A172 (cell line): Measurements from ENCODE around the gene HBQ1. TPM values are rescaled to one million over a fixed set of nuclear protein-coding genes. Genes with fewer than 3 reads are reported as not detected.
"Not testable (repeated sequence)": the region's sequence is repeated elsewhere in the genome, so short reads cannot be mapped to it uniquely, and the experiment has no call there.

ENCODE experiments used
- DNase-seq: peaks from one replicate; pipeline ENCODE4 v3.0.0-alpha.2; 2015; ENCODE audit warnings: low spot score
- total RNA-seq: library from RNA; depleted of rRNA; stranded (reverse); fragments of >200 nt; shearing (Covaris generic); gene quantifications from 2 replicates; pipeline ENCODE4 v1.2.3, GENCODE V29; 2014

Gene HBQ1
- total RNA-seq, 1 experiment from 2014 or later = not detected

DNA sequence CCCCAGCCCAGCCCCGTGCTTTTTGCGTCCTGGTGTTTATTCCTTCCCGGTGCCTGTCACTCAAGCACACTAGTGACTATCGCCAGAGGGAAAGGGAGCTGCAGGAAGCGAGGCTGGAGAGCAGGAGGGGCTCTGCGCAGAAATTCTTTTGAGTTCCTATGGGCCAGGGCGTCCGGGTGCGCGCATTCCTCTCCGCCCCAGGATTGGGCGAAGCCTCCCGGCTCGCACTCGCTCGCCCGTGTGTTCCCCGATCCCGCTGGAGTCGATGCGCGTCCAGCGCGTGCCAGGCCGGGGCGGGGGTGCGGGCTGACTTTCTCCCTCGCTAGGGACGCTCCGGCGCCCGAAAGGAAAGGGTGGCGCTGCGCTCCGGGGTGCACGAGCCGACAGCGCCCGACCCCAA, 4.3 kb upstream of the HBQ1 start:
- DNase-seq = not testable (repeated sequence)

DNA sequence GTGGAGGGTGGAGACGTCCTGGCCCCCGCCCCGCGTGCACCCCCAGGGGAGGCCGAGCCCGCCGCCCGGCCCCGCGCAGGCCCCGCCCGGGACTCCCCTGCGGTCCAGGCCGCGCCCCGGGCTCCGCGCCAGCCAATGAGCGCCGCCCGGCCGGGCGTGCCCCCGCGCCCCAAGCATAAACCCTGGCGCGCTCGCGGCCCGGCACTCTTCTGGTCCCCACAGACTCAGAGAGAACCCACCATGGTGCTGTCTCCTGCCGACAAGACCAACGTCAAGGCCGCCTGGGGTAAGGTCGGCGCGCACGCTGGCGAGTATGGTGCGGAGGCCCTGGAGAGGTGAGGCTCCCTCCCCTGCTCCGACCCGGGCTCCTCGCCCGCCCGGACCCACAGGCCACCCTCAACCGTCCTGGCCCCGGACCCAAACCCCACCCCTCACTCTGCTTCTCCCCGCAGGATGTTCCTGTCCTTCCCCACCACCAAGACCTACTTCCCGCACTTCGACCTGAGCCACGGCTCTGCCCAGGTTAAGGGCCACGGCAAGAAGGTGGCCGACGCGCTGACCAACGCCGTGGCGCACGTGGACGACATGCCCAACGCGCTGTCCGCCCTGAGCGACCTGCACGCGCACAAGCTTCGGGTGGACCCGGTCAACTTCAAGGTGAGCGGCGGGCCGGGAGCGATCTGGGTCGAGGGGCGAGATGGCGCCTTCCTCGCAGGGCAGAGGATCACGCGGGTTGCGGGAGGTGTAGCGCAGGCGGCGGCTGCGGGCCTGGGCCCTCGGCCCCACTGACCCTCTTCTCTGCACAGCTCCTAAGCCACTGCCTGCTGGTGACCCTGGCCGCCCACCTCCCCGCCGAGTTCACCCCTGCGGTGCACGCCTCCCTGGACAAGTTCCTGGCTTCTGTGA, 3.5 kb upstream of the HBQ1 start, which contains the start of gene HBA1:
Gene HBA1, plus strand, starts transcription at position 204 of the 906 bp plus-strand sequence. Its CDS starts 37 bp downstream, at position 241.
- not testable (repeated sequence) for DNase-seq

DNA sequence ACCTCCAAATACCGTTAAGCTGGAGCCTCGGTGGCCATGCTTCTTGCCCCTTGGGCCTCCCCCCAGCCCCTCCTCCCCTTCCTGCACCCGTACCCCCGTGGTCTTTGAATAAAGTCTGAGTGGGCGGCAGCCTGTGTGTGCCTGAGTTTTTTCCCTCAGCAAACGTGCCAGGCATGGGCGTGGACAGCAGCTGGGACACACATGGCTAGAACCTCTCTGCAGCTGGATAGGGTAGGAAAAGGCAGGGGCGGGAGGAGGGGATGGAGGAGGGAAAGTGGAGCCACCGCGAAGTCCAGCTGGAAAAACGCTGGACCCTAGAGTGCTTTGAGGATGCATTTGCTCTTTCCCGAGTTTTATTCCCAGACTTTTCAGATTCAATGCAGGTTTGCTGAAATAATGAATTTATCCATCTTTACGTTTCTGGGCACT, 2.9 kb upstream of the HBQ1 start:
- no peak for DNase-seq

- no peak for DNase-seq
Observed at GRCh38 chr16:177981-178667, 2.1 kb upstream of the HBQ1 start.

DNA sequence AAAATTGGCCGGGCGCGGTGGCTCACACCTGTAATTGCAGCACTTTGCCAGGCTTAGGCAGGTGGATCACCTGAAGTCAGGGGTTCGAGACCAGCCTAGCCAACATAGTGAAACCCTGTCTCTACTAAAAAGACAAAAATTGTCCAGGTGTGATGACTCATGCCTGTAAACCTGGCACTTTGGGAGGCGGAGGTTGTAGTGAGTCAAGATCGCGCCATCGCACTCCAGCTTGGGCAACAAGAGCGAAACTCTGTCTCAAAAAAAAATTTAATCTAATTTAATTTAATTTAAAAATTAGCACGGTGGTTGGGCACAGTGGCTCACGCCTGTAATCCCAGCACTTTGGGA, 1.6 kb upstream of the HBQ1 start:
- DNase-seq = no peak

- no peak for DNase-seq
Observed at GRCh38 chr16:179211-180092, 807 bp upstream of the HBQ1 start.

DNA sequence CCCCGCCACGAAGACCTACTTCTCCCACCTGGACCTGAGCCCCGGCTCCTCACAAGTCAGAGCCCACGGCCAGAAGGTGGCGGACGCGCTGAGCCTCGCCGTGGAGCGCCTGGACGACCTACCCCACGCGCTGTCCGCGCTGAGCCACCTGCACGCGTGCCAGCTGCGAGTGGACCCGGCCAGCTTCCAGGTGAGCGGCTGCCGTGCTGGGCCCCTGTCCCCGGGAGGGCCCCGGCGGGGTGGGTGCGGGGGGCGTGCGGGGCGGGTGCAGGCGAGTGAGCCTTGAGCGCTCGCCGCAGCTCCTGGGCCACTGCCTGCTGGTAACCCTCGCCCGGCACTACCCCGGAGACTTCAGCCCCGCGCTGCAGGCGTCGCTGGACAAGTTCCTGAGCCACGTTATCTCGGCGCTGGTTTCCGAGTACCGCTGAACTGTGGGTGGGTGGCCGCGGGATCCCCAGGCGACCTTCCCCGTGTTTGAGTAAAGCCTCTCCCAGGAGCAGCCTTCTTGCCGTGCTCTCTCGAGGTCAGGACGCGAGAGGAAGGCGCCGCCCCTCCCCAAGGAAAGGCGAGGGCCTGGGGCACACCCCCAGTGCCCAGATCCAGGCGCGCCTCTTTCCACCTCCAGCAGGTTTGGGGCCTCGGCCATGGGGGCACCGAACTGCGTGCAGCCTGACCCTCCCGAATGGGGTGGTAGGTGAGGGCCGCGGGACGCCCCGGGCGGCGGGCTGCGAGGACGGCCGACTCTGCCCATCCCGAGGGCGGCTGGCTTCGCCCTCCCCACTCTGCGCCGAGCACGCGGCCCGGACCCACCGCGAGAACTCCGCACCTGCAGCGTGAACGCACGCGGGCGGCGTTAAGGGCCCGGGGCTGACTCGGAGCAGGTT, 664 bp downstream of the HBQ1 start:
- no peak for DNase-seq

DNA sequence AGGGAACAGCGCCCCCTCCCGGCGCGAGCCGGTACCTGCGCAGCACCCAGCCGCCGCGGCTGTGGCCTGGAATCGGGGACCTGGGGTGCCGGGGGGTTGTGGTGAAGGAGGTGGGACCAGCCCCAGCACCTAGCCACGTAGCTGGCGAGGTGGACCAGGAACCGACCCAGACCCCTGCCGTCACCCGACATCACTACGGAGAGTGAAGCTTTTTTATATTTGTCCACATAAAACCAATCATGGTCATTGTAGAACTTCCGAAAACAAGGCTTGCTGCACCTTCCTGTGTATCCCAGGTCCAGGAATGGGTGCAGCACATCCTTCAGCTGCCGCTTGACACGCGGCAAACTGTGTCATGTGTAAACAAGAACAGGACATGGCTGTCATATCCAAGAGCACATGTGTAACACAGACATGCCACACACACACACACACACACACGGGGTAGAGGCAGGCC, 1.3 kb downstream of the HBQ1 start:
- no peak for DNase-seq

- DNase-seq = no peak
Observed at GRCh38 chr16:183005-183404, 2.7 kb downstream of the HBQ1 start.

DNA sequence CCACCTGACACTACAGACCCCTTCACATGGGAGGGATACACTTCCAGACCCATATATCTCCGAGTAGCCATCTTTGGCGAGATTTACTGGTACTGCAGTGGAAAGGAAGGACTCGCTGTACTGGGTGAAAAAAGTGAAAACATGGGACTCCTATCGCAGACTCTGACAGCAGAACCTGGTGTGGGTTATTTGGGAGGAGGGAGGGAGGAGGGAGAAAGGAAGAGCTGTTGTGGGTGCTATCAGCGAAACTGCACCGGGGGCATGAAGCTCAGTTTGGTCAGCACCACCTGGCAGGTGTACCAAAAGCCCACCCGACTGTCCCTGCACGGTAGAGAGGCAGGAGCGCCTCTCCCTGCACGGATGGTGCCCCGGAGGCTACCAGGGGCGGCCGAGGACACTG, 5.0 kb downstream of the HBQ1 start:
- DNase-seq = no peak

- no peak for DNase-seq
Observed at GRCh38 chr16:185691-186090, 5.4 kb downstream of the HBQ1 start.

DNA sequence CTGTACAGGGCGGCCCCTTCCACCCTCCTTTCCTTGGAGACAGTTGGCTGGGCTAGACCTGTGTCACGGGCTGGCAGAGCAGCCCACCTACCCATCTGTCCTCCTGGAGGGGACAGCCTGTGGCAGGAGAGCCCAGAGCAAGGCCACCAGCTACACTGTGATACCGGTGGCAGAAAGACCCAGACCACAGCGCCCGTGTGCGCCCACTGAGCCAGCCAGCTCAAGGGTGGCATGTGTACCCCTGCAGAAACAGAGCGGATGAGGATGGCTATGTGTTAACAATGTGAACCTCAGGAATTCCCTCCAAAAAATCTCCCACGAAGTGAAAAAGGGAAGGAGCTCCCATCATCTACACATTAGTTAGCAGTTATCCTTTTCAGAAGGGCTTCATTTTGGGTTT, 7.1 kb downstream of the HBQ1 start:
- no peak for DNase-seq

- no peak for DNase-seq
Observed at GRCh38 chr16:188674-189073, 8.4 kb downstream of the HBQ1 start.

- DNase-seq = no peak
Observed at GRCh38 chr16:189604-190186, 9.4 kb downstream of the HBQ1 start.

- DNase-seq = no peak
Observed at GRCh38 chr16:191831-192230, 11.6 kb downstream of the HBQ1 start.

GRCh38 chr16:192686-193085, 12.4 kb downstream of the HBQ1 start:
- no peak for DNase-seq

DNA sequence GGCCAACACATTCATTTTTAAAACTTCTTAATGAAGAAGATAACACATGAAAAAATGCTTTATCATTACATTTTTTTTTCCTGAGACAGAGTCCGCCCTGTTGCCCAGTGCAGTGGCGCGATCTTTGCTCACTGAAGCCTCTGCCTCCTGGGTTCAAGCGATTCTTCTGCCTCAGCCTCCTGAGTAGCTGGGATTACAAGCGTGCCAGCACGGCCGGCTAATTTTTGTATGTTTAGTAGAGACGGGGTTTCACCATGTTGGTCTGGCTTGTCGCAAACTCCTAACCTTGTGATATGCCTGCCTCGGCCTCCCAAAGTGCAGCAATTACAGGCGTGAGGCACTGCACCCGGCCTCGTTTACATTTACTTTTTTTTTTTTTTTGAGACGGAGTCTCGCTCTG, 13.2 kb downstream of the HBQ1 start:
- no peak for DNase-seq

DNA sequence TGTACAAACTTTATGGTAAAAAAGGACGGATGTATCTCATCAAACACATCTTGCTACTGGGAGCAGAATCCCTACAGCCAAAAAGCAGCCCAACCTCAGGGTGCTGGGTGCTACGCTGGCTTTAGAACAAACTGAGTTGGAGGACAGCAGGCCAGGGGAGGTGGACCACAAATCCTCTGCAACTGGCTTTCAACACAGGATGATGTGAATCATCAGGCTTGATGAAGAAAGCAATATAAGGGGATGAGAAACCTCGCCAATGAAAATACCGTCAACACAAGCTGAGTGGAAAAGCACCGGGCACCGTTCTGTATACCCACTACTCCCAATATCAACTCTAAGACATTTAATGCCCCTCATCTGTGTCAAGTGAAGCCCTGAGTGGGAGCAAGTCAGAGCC, 14.3 kb downstream of the HBQ1 start:
- no peak for DNase-seq

GRCh38 chr16:200388-200787, 20.1 kb downstream of the HBQ1 start:
- peak; percentile 82 for DNase-seq

DNA sequence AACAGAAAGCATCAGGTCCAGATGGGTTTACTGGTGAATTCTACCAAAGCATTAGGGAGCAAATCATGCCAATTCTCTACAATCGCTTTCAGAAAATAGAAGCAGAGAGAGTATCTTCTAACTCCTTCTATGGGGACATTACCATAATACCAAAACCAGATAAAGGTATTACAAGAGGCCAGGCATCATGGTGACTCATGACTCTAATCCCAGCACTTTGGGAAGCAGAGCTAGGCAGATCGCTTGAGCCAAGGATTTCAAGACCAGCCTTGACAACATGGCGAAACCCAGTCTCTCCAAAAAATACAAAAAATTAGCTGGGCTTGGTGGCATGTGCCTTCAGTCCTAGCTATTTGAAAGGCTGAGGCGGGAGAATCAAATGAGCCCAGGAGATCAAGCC, 23.0 kb downstream of the HBQ1 start:
- DNase-seq = no peak

GRCh38 chr16:204046-204445, 23.8 kb downstream of the HBQ1 start:
- not testable (repeated sequence) for DNase-seq
